GM21786 (cell line): ENCODE data around the gene MACF1.

Experiments
- ATAC-seq: cut with Tn5 transposase; IDR thresholded peaks from one replicate; pipeline ENCODE4 v1.9.1; 2021; ENCODE audit not compliant: unreplicated experiment

Gene MACF1

DNA sequence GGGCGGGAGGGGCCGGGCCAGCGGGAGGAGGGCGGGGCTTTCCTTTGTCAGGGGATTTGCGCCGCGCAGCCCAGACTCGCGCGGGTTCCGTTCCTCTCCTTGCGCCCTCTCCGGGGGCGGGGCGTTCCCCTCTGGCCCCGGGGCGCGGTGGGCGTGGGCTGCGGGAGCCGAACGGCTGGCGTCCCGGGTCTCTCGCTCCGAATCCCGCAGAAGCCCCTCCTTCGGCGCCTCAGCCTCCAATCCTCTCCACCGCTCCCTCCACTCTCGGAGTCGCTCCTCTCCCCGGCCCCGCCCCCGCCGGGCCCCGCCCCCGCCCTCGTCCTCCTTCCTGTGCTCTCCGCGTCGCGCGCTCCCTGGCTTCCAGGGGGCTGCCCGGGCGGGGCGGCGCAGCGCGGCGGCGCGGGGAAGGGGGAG lies 204.2 kb downstream of the MACF1 start:
- ATAC-seq = peak; percentile 64

DNA sequence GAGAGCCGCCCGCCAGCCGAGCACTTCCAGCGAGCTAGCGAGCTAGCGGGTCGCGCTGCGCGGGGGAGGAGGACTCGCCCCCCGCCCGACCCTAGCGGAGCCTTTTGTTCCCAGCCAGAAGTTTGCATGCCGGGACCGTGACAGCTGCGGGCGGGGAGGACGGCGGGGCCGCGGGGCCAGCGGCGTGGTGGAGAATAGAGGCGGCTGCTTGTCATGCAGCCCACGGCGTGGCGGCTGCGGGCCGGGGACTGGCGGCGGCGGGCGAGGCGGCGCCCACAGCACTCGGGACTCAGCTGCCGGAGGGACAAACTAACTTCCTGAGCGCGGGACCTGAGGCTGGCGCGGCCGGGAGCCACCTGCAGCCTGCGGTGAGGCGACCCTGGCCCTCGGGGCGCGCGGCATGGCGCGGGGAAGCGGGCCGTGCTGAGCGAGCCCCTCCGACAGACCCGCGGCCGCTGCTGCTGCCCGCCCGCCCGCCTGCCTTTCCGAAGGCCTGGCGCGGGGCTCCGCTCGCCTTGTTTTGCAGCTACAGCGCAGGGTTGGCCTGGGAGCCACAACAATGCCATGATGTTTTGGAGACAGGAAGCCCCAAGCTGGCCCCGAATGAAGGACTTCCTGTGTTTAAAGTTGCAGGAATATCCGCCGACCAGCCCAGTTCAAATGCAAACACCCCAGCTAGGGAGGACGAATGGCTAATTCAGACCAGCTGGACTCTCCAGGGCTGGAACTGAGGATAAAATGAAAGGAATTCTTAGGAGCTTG lies 204.7 kb downstream of the MACF1 start:
- no peak for ATAC-seq

DNA sequence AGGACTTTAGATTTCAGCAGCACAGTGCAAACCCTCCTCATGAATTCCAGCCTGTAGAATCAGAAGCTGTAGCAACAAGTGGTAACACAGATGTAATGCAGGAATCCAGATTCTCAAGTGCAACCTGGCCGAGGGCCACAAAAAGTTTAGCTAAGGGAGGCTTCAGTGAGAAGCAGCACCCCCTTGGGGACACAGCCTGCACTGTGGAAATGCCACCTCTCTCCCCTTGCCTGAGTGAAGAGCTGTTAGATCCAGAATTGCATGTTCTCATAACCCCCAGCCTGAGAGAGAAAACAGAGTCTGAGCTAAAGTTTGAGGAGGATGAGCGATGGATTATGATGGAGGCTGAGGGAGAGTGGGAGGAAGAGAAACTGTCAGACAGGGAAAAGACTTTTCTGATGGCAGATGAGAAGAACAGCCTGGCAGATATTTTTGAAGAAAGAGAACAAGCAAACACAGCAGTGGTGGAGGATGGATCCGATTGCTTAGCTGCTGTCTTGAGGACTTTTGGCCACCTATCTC lies 206.5 kb downstream of the MACF1 start:
- ATAC-seq = no peak

DNA sequence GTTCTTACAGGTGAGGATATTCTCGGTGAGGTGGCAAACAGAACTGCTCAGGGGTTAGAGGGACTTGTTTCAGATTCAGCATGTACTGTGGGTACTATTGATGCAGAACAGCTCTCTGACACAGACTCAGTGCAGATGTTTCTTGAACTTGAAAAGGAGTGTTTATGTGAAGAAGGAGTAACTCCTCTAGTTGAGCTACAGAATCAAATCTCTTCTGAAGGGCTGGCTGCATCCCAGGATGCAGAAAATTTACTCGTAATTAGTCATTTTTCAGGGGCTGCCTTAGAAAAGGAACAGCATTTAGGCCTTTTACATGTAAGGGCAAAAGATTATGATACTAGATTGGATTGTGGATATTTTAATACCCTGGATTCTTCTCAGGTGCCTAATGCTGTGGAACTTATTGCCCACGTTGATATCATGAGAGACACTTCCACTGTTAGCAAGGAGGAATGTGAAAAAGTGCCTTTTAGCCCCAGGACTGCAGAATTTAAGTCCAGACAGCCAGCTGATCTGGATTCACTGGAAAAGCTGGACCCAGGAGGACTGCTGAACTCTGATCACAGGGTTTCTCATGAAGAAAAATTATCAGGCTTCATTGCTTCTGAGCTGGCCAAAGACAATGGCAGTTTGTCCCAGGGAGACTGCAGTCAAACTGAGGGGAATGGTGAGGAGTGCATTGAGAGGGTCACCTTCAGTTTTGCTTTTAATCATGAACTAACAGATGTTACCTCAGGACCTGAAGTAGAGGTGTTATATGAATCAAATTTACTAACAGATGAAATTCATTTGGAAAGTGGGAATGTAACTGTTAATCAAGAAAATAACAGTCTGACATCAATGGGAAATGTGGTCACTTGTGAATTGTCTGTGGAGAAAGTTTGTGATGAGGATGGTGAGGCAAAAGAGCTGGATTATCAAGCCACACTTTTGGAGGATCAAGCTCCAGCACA lies 207.3 kb downstream of the MACF1 start:
- ATAC-seq = no peak

DNA sequence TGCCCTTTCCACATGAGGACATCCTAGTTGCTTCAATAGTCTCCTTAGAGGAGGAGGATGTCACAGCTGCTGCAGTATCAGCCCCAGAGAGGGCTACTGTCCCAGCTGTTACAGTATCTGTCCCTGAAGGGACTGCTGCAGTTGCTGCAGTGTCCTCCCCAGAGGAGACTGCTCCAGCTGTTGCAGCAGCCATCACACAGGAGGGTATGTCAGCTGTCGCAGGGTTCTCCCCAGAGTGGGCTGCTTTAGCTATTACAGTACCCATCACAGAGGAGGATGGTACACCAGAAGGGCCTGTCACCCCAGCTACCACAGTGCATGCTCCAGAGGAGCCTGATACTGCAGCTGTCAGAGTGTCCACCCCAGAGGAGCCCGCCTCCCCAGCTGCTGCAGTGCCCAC lies 208.4 kb downstream of the MACF1 start:
- no peak for ATAC-seq

DNA sequence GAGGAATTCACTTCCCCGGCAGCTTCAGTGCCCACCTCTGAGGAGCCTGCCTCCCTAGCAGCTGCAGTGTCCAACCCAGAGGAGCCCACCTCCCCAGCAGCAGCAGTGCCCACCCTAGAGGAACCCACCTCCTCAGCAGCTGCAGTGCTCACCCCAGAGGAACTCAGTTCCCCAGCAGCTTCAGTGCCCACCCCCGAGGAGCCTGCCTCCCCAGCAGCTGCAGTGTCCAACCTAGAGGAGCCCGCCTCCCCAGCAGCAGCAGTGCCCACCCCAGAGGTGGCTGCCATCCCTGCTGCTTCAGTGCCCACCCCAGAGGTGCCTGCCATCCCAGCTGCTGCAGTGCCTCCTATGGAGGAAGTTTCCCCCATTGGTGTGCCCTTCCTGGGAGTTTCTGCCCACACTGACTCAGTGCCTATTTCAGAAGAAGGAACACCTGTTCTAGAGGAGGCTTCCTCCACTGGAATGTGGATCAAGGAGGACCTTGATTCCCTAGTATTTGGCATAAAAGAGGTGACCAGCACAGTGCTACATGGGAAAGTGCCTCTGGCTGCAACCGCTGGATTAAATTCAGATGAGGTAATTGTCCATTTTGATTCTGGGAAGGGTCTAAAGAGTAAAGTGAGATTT lies 209.5 kb downstream of the MACF1 start:
- no peak for ATAC-seq

DNA sequence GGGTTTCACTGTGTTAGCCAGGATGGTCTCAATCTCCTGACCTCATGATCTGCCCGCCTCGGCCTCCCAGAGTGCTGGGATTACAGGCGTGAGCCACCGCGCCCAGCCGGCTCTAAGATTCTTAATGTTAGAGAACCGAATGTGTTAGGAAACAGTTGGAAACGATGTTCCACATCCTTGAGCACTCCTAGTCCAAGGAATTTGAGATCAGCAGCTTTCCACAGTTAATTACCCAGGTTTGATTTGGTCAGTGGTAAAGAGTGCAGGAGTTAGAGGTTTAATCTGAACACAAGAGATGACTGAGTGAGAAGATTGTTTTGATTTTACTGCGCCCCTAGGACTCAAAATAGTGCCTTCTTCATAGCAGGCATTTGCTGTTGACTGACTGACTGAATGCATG lies 211.1 kb downstream of the MACF1 start:
- ATAC-seq = no peak

DNA sequence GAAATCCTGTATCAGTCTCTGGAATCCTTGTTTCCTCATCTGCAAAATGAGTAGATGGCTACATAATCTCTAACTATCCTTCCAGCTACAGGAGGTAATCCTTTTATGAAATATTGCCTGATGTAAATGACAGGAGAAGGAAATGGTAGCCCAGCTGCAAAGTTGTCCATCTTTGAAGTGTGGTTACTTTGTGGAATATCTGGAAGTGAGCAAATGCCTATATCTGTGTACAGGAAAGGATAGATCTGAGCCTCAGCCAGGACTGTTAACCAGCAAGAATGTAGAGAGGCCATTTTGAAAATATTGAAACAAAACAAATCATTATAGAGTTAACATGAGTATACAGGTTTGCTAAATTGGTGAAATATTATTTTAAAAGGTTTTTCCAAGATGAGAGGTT lies 212.1 kb downstream of the MACF1 start:
- ATAC-seq = no peak

DNA sequence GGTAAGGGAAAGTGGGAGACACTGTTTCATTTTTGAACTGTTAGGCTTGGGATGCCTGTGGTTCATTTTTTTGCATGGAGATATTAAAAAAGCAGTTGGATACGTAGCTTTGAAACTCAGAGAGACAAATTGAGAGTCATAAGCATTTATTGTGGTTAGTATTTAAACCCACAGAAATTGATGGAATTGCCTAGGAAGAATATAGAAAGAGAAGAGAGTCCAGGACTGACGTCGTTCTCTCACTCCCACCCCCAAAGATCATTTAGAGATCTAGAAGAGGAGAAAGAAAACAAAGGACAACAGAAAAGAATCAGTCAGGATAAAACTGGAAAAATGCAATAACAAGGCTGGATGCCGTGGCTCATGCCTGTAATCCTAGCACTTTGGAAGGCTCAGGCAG lies 213.7 kb downstream of the MACF1 start:
- ATAC-seq = no peak

DNA sequence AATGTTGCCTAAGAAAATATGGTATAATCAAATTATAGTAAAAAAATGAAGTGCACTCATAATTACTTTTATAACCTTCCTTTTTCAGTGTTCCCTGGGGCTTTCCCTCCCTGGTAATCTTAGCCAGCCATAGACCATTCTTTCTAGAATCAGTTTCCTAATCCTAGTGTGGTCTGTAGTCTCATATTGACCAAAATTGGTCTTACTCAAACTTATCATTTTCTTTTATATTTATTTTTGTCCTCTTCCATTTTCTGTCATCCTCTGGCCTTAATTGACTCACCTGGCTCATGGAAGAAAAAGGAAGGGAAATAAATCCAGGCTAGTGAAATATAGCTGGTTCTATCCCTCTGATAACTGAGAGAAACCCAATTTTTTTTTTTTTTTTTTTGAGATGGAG lies 216.0 kb downstream of the MACF1 start:
- ATAC-seq = no peak

DNA sequence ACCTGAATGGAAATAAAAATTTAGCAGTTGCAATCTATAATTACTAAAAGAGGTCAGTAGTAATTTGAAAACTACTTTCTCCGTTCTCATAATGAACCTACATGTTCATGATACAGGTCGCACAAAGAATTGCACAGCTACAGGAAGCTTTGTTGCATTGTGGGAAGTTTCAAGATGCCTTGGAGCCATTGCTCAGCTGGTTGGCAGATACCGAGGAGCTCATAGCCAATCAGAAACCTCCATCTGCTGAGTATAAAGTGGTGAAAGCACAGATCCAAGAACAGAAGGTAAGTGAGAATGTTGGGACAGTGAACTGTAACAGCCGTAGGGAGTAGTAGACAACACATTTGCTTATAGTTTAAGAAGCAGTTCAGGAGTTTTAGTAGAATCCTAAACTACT lies 218.1 kb downstream of the MACF1 start:
- ATAC-seq = no peak

DNA sequence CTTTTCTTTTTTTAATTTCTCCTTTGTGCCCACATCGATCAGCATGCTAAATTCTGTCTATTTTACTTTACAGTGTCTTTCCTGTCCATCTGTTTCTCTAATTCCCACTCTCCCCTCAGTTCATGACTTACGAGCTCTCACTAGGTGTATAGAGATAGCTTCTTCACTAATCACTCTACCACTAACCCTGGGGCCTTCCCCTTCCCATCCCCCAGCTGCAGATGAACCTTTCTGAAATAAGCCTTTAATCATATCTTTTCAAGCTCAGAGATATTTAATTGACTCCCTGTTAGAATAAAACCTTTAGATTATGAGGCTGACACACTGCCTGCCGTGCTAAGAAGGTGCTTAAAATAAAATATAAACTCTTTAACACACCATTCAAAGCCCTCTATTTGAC lies 220.7 kb downstream of the MACF1 start:
- no peak for ATAC-seq

DNA sequence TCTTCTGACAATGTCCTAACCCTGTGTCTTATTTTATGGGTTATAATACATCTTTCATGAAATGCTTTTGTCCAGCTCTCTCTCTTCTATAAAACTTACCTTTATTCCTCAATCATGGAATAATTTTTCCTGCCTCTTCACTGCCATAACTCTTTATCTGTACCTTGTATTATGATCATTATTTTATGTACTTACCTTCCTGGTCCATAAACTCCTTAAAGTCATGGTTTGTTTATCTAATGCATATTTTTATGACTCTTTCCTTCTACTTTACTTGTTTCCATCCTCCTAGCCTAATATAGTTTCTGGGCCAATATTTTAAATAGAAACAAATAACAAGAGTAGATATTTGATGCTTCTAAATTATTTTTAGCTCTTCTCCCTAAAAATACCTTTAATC lies 221.1 kb downstream of the MACF1 start:
- no peak for ATAC-seq

DNA sequence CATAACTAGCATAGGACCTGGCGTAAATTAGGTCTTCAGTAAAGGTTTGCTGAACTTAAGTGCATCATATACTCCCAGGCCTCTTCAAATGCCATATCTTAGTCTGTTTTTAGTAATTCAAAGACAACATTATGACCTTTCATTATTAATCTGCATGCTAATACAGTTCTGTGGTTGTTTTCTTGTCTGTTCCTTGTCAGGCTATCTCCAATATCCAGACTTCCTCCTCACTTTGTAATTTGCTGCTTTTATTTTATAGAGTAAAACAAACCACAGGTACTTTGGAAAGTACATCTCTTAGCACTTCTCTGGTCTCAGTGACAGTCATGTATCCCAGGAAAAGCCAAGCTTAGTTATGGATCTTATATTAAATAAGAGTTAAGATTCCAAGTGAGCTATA lies 221.9 kb downstream of the MACF1 start:
- no peak for ATAC-seq

DNA sequence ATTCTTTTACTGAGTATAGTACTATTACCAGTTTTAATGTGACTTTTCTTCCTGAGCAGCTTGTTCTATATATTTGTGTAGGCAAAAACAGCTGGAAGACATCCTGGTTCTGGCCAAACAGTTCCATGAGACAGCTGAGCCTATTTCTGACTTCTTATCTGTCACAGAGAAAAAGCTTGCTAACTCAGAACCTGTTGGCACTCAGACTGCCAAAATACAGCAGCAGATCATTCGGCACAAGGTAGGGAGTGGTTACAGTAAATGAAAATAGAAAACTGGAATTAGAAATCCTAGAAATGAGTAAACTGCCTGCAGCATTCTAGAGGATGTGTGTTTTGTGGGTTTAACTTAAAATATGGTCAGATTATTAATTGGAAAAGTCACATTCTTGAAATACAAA lies 222.9 kb downstream of the MACF1 start:
- no peak for ATAC-seq

DNA sequence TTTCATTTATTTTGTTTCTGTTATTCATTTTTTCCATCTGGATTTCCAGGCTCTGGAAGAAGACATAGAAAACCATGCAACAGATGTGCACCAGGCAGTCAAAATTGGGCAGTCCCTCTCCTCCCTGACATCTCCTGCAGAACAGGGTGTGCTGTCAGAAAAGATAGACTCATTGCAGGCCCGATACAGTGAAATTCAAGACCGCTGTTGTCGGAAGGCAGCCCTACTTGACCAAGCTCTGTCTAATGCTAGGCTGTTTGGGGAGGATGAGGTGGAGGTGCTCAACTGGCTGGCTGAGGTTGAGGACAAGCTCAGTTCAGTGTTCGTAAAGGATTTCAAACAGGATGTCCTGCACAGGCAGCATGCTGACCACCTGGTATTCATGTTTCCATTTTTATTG lies 223.4 kb downstream of the MACF1 start:
- ATAC-seq = no peak

DNA sequence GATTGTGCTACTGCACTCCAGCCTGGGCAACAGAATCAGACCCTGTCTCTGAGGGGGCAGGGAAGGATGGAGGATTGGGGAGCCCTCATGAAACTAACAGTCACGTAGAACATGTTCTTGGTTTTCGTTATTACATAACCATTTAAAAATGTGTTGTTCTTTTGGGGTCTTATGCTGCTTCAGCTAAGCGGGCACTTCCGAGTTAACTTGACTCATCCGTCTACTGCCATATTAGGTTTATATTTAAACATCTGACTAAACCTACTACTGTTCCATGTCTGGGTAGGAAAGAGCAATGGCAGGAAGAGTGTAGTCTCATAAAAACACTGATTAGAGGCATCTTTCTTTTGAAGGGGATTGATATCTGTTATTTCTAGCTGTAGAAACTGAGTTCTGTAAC lies 227.4 kb downstream of the MACF1 start:
- no peak for ATAC-seq

DNA sequence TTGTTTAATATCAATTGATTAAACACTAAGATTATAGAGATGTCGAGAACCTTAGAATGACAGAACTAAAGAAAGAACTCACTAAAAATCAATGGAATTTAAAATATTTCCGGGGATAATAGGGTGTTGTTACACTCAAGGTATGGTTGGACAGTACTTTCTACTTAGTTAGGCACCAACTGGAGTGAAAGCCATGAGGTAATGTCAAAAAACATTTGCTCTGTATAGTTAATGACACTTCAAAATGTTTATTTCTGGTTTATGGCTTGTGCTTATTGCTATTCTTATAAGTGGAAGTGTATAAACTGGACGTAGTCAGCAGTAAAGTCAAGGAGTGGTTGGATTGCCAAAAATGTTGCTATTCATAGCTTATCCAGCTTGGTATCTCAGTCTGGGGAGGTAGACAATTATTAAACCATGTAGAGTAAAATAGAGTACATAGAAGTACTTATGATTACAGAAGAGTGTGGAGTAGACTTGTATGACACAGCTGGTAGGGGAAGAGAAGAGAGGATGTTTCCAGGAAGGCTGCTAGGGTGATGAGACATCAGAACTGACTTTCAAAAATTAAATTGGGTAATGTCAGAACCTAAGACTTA lies 230.4 kb downstream of the MACF1 start:
- ATAC-seq = no peak

DNA sequence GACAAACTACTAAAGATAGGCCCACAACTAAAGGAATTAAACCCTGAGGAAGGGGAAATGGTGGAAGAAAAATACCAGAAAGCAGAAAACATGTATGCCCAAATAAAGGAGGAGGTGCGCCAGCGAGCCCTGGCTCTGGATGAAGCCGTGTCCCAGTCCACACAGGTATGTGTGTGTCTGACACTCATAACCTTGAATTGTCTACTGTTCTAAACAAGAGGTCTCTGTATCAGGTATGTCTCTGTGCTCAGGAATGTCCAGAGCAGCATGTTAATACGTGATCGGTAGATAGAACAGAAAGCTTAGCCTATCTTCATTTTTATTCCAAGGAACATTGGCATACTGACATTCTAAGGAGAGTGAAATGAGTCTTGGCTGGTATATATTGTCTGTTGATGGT lies 231.1 kb downstream of the MACF1 start:
- ATAC-seq = no peak

DNA sequence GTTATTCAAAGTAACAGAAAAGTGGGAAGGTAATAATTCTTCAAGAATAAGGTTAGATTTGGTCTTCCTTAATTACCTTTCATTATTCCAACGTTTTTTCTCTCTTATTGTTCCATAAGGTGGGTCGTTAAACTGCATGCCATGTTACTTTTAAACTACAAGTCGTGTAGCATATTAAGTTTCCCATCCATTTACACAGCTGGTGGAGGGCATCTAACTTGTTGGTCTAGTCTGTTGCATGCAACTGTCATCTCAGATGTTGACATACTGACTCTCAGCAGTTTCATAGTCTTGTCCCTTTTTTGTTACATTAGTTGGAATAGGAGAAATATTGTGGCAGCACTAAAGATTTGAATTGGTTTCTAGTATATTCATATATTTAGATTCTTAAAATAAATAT lies 232.3 kb downstream of the MACF1 start:
- ATAC-seq = no peak

DNA sequence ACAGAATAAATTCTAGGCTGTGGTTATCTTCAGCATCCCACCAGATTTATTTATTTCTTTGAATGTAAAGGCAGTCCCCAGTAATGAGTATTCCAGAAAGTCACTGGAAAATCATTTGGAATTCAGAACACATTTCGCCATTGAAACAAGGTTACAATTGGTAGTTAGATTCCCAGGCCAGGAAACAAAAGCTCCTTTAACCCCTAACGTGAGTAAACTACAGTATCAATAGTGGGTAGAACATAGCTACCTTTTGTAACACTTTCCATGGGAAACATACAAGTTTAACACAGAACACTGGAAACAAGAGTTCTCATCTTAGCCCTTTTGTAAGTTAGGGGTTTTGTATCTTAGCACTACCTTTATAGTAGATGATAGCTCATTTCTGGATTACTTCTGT lies 233.5 kb downstream of the MACF1 start:
- ATAC-seq = no peak
